Kidney (tissue), 14 donors: ENCODE data around the gene ACSM3. TPM values are rescaled to one million over a fixed set of nuclear protein-coding genes. Genes with fewer than 3 reads are reported as not detected.

ENCODE experiments used
- DNase-seq, 5 donors: peaks; one replicate each; pipeline ENCODE4 v3.0.0-alpha.2; 2013 to 2020
- FAIRE-seq: peaks from 2 replicates; lab custom pipeline; 2012; peaks lifted over from hg19 to GRCh38; lab: Jason Lieb, UNC
- H3K27ac ChIP-seq, 2 donors: one replicate each; pipeline ENCODE4 v1.7.0; 2013; ENCODE audit warnings: low read depth in 2 of 2, low read length in 2 of 2, inconsistent platforms in 1 of 2
- H3K27me3 ChIP-seq: one replicate; pipeline ENCODE4 v1.7.1; 2013; ENCODE audit warnings: low read length, inconsistent platforms; ENCODE audit not compliant: control insufficient read depth, insufficient read depth
- H3K36me3 ChIP-seq, 3 donors: one replicate each; pipeline versions ENCODE4 v1.7.0 to v1.7.1; 2013; ENCODE audit warnings: low read length in 3 of 3, control low read depth in 1 of 3, inconsistent platforms in 1 of 3; ENCODE audit not compliant: insufficient read depth in 3 of 3, control insufficient read depth in 2 of 3
- H3K4me1 ChIP-seq, 3 donors: one replicate each; pipeline versions ENCODE4 v1.7.0 to v1.7.1; 2013; ENCODE audit warnings: low read length in 3 of 3, inconsistent platforms in 1 of 3, low read depth in 1 of 3; ENCODE audit not compliant: control insufficient read depth in 2 of 3, insufficient read depth in 2 of 3
- H3K4me3 ChIP-seq, 3 donors: one replicate each; pipeline versions ENCODE4 v1.7.0 to v1.8.1; 2013; ENCODE audit warnings: low read length in 3 of 3, control low read depth in 1 of 3, inconsistent platforms in 1 of 3
- H3K9ac ChIP-seq, 3 donors: one replicate each; pipeline versions ENCODE4 v1.7.0 to v1.7.1; 2013; ENCODE audit warnings: low read length in 3 of 3, control low read depth in 1 of 3, inconsistent platforms in 1 of 3
- H3K9me3 ChIP-seq, 3 donors: one replicate each; pipeline versions ENCODE4 v1.7.0 to v1.7.1; 2013; ENCODE audit warnings: low read length in 3 of 3, control low read depth in 1 of 3, inconsistent platforms in 1 of 3; ENCODE audit not compliant: control insufficient read depth in 2 of 3, insufficient read depth in 1 of 3
- intact Hi-C: fragments of 100-400 bp; cut with DNase I; formaldehyde crosslinking; loops from one replicate; pipeline ENCODE4 v1.11.1; 2022
- polyA plus RNA-seq: library from polyadenylated mRNA; stranded (reverse); fragments of 350-450 nt; fragmentation: Illumina TruSeq; extraction: RNeasy Lipid Tissue Mini Kit (QIAGEN cat#74804); gene quantifications from one replicate; pipeline ENCODE4 v1.2.3, GENCODE V29; 2014; ENCODE audit warnings: low read depth, low replicate concordance; ENCODE audit not compliant: insufficient read depth
- total RNA-seq: library from RNA; stranded (reverse); fragmentation: NEBNext Ultra II Directional; extraction: Animal tissue kit (Norgen Biotek cat#: 25700); gene quantifications from one replicate; pipeline ENCODE4 v1.2.1, GENCODE V29; 2021
- TF ChIP-seq, protein P1 (sequence below): IDR thresholded peaks from 3 replicates; pipeline ENCODE4 v1.5.1; 2012; ENCODE audit warnings: mild to moderate bottlenecking, moderate library complexity, borderline replicate concordance; ENCODE audit not compliant: insufficient read depth; ENCODE audit errors: extremely low read depth
- donor health status: control.
- donor health status: control.
- donor health status: control.
- donor health status: control.
- donor health status: control.
- donor health status: DM: yes; HTN: yes; CAD: no.
- donor health status: Normal renal cell carcinoma (clear cell type).

ACSM3 gene
- total and polyA plus RNA-seq, 2 donors from 2014 or later, result 31.5 to 139 TPM

DNA sequence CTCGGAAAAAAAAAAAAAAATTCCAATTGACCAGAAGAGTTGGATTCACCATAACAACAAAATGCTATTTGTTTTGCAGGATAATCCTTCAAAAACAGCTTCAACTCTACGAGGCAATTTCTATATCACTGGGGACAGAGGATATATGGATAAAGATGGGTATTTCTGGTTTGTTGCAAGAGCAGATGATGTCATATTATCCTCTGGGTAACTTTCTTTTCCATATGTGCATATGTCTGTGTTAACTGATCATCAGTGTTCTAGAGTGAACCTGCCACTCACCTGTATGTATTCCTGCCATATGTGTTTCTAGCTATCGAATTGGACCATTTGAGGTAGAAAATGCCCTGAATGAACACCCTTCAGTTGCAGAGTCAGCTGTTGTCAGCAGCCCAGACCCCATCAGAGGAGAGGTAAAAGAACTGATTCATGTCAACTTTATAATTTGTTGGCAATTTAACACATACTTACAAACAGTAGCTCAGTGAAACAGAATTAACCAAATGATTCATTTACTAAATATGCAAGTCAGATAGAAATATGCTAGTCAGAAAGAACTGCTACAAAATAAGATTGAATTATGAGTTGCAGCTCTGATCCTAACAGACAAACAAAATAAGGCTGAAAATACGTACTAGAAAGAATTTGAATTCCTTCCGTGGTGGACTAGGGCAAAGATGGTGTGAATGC lies 28.3 kb downstream of the ACSM3 start:
- no peaks in the 10 kb centered on the region for H3K4me1 ChIP-seq
- no peak overlapping the region for H3K27ac ChIP-seq
- H3K9me3 ChIP-seq, result no peaks in the 10 kb centered on the region
- TF ChIP-seq, protein P1, sequence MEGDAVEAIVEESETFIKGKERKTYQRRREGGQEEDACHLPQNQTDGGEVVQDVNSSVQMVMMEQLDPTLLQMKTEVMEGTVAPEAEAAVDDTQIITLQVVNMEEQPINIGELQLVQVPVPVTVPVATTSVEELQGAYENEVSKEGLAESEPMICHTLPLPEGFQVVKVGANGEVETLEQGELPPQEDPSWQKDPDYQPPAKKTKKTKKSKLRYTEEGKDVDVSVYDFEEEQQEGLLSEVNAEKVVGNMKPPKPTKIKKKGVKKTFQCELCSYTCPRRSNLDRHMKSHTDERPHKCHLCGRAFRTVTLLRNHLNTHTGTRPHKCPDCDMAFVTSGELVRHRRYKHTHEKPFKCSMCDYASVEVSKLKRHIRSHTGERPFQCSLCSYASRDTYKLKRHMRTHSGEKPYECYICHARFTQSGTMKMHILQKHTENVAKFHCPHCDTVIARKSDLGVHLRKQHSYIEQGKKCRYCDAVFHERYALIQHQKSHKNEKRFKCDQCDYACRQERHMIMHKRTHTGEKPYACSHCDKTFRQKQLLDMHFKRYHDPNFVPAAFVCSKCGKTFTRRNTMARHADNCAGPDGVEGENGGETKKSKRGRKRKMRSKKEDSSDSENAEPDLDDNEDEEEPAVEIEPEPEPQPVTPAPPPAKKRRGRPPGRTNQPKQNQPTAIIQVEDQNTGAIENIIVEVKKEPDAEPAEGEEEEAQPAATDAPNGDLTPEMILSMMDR, result no peak
- DNase-seq (no peak), FAIRE-seq (no peak)
- intact Hi-C loops, result no loop called here
- no peak overlapping the region for H3K9ac ChIP-seq
- peaks cover 0 to 6% (median 5%) of the 10 kb centered on the region in 3 donors for H3K36me3 ChIP-seq
- no peaks in the 10 kb centered on the region for H3K27me3 ChIP-seq
- no peak overlapping the region for H3K4me3 ChIP-seq

DNA sequence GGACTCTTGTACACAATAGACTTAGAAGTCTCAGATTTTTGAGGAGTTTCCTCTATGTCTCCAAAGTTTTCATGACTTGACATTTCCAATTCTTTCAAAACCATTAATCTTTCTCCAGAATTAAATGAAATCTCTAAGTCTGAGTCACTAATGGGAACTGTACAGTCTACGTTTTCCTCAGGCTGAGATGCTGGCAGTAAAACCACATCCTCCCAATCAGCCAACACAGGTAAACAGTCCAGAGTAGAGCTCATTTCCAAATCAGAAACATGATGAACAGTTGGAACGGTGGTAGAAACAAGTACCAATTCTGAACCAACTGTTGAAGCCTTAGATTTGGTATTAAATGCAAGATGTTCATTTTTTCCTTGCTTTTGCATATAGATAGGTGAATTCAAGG lies 34.5 kb downstream of the ACSM3 start:
- Histone ChIP-seq H3K4me1 (no peaks in the 10 kb centered on the region), H3K36me3 (peaks cover 0 to 17% (median 13%) of the 10 kb centered on the region in 3 donors), H3K27me3 (no peaks in the 10 kb centered on the region), H3K9me3 (no peaks in the 10 kb centered on the region), H3K9ac (no peak overlapping the region), H3K4me3 (no peak overlapping the region), H3K27ac (no peak overlapping the region)
- TF ChIP-seq, protein P1, result no peak
- DNase-seq (no peak), FAIRE-seq (no peak)
- intact Hi-C loops, result no loop called here

DNA sequence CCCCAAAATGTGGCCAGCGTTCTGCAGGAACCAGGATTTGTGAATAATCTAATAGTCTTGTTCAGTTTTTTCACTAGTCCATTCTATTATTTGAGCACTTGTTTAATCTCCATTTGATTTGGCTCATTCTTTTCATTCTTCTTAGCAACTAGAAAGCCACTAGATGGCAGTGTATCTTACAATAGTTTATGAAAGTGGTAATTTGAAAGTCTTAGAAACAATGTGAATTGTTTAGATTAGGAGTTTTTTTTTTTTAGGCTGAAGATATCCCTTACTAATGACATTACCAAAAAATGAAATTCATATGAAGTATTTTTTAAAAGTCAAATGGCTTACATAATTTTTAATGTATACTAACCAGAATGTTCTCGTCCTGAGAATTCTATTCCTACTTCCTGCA lies 35.8 kb downstream of the ACSM3 start:
- Histone ChIP-seq H3K27ac (no peak overlapping the region), H3K36me3 (peaks cover 0 to 17% (median 13%) of the 10 kb centered on the region in 3 donors), H3K27me3 (no peaks in the 10 kb centered on the region), H3K9ac (no peak overlapping the region), H3K4me3 (no peak overlapping the region), H3K9me3 (no peaks in the 10 kb centered on the region), H3K4me1 (no peaks in the 10 kb centered on the region)
- TF ChIP-seq, protein P1, result peak; percentile 33
- intact Hi-C loops, result no loop called here
- DNase-seq (peak in 2 of 5 donors; percentile 4 to 41), FAIRE-seq (peak; percentile 97)

DNA sequence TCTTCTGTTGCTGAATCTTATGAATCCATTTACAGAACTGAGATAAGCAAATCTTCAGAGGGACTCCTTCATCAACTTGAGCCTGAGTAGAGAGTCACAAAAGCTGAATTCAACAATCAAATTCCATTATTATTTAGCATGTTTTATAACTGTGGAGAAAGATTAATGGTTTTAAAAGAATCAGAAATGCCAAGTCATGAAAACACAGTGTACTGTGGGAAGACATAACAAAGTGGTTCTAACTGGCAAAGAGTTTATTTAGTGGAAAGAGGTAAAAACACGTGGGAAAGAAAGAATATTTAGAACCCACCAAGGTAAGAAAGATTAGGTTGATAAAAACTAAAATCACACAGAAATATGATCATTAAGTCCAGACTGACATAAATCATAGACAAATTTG lies 37.5 kb downstream of the ACSM3 start:
- Histone ChIP-seq H3K4me1 (no peaks in the 10 kb centered on the region), H3K27ac (no peak overlapping the region), H3K9ac (no peak overlapping the region), H3K9me3 (no peaks in the 10 kb centered on the region), H3K4me3 (no peak overlapping the region), H3K36me3 (peaks cover 0 to 16% (median 13%) of the 10 kb centered on the region in 3 donors), H3K27me3 (no peaks in the 10 kb centered on the region)
- TF ChIP-seq, protein P1, result no peak
- intact Hi-C loops, result no loop called here
- DNase-seq (no peak), FAIRE-seq (no peak)
